K562 (cell line): ENCODE measurements around the gene NAT8.
"Not testable (repeated sequence)": the region's sequence is repeated elsewhere in the genome, so short reads cannot be mapped to it uniquely, and the experiment has no call there.

Experiments used
- ELF1 ChIP-seq: fragments of 200-800 bp; sonication (Bioruptor generic); IDR thresholded peaks from 2 replicates; pipeline ENCODE4 v1.6.1; 2016; ENCODE audit warnings: missing genetic modification characterization, missing compliant biosample characterization
- ETV5 ChIP-seq: sonication (generic); formaldehyde crosslinking; IDR thresholded peaks from 2 replicates; pipeline ENCODE4 v1.4.0; 2020; ENCODE audit warnings: low read depth, mild to moderate bottlenecking, missing genetic modification reagents
- HNRNPLL ChIP-seq: fragments of 200-400 bp; formaldehyde crosslinking; IDR thresholded peaks from 2 replicates; pipeline ENCODE4 v1.6.1; 2017; ENCODE audit warnings: low read length, low read depth, mild to moderate bottlenecking; ENCODE audit not compliant: poor library complexity, severe bottlenecking
- NONO ChIP-seq, 2 experiments: fragments of 200-400 bp in 1 of 2; fragments of 450-650 bp in 1 of 2; formaldehyde crosslinking in 1 of 2; IDR thresholded peaks; 2 replicates each; pipeline ENCODE4 v1.6.1; 2017; ENCODE audit warnings: low read depth in 2 of 2, mild to moderate bottlenecking in 2 of 2, moderate library complexity in 2 of 2, low read length in 1 of 2
- POLR2AphosphoS5 ChIP-seq: IDR thresholded peaks from 2 replicates; pipeline ENCODE4 v1.6.1; 2011; ENCODE audit warnings: mild to moderate bottlenecking, low read depth, low read length, moderate library complexity; ENCODE audit not compliant: control insufficient read depth, insufficient read depth
- RBM17 ChIP-seq: fragments of 200-400 bp; formaldehyde crosslinking; IDR thresholded peaks from 2 replicates; pipeline ENCODE4 v1.6.1; 2017; ENCODE audit warnings: low read depth, mild to moderate bottlenecking, low read length, borderline replicate concordance
- TAF1 ChIP-seq: IDR thresholded peaks from 2 replicates; pipeline ENCODE4 v1.6.1; 2011; ENCODE audit warnings: mild to moderate bottlenecking, low read length, moderate library complexity; ENCODE audit not compliant: insufficient read depth, control insufficient read depth, severe bottlenecking; ENCODE audit errors: extremely low read depth
- TEAD4 ChIP-seq, 2 experiments: sonication (generic) in 1 of 2; formaldehyde crosslinking in 1 of 2; IDR thresholded peaks; 2 replicates each; pipeline versions ENCODE4 v1.6.1 to v1.8.0; 2012 to 2022; ENCODE audit warnings: borderline replicate concordance in 1 of 2, inconsistent platforms in 1 of 2, low read length in 1 of 2, mild to moderate bottlenecking in 1 of 2, missing genetic modification reagents in 1 of 2
- ZC3H11A ChIP-seq: IDR thresholded peaks from 2 replicates; pipeline ENCODE4 v1.6.1; 2012; ENCODE audit warnings: low read depth, low read length, improper control_type of control experiment
- ZFP36 ChIP-seq: fragments of 150-350 bp; IDR thresholded peaks from 2 replicates; pipeline ENCODE4 v1.6.1; 2018; ENCODE audit warnings: low read length, low read depth; ENCODE audit not compliant: partially characterized antibody
- ZNF830 ChIP-seq: fragments of 250-450 bp; sonication (Bioruptor Pico); IDR thresholded peaks from 2 replicates; pipeline ENCODE4 v1.5.0; 2021; ENCODE audit warnings: mild to moderate bottlenecking
- TF ChIP-seq, protein P1 (sequence below): sonication (generic); formaldehyde crosslinking; IDR thresholded peaks from 2 replicates; pipeline ENCODE4 v1.8.1; 2023; ENCODE audit warnings: mild to moderate bottlenecking, missing genetic modification reagents, moderate library complexity
- TF ChIP-seq, protein P2 (sequence below), 3 experiments: IDR thresholded peaks in 2 of 3; conservative IDR thresholded peaks in 1 of 3; 2 replicates each; pipeline ENCODE4 v1.5.1; 2011 to 2012; ENCODE audit warnings: low read length in 3 of 3, mild to moderate bottlenecking in 3 of 3, control low read depth in 2 of 3, improper control_type of control experiment in 1 of 3, inconsistent platforms in 1 of 3, low read depth in 1 of 3, mixed read lengths in 1 of 3, moderate library complexity in 1 of 3; ENCODE audit not compliant: insufficient read depth in 2 of 3

DNA sequence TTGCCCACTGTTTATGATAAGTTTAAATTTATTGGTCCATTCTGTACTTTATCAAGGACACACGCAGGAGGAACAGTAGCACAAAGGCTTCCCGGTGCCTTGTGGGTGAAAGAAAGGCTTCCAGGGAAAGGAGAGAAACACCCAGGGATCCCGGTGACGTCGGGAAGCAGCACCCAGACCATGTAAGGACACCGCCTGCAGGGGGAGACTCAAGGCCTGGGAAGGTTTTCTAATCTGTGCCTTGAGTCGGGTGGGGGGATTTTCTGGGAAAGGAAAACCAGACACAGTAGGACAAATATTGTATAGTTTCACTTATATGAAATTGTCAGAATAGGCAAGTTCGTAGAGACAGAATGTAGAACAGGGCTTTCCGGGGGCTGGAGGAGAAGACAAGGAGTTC lies 42.7 kb upstream of the NAT8 start:
- not testable (repeated sequence) for TF ChIP-seq ZC3H11A; RBM17; POLR2AphosphoS5; ZNF830 (CRISPR knock-in tag); HNRNPLL; NONO (IDR thresholded peaks at IDR 0.05; ENCODE audit: low read depth in 2 of 2, low read length in 1 of 2); TAF1; TEAD4 (IDR thresholded peaks at IDR 0.05; ENCODE audit: low read length); TEAD4 (CRISPR knock-in tag; IDR thresholded peaks at IDR 0.05; ENCODE audit: borderline replicate concordance); ELF1 (tag); ETV5 (CRISPR knock-in tag); ZFP36
- TF ChIP-seq, protein P1, sequence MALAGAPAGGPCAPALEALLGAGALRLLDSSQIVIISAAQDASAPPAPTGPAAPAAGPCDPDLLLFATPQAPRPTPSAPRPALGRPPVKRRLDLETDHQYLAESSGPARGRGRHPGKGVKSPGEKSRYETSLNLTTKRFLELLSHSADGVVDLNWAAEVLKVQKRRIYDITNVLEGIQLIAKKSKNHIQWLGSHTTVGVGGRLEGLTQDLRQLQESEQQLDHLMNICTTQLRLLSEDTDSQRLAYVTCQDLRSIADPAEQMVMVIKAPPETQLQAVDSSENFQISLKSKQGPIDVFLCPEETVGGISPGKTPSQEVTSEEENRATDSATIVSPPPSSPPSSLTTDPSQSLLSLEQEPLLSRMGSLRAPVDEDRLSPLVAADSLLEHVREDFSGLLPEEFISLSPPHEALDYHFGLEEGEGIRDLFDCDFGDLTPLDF (CRISPR knock-in tag) = not testable (repeated sequence)
- TF ChIP-seq, protein P2, sequence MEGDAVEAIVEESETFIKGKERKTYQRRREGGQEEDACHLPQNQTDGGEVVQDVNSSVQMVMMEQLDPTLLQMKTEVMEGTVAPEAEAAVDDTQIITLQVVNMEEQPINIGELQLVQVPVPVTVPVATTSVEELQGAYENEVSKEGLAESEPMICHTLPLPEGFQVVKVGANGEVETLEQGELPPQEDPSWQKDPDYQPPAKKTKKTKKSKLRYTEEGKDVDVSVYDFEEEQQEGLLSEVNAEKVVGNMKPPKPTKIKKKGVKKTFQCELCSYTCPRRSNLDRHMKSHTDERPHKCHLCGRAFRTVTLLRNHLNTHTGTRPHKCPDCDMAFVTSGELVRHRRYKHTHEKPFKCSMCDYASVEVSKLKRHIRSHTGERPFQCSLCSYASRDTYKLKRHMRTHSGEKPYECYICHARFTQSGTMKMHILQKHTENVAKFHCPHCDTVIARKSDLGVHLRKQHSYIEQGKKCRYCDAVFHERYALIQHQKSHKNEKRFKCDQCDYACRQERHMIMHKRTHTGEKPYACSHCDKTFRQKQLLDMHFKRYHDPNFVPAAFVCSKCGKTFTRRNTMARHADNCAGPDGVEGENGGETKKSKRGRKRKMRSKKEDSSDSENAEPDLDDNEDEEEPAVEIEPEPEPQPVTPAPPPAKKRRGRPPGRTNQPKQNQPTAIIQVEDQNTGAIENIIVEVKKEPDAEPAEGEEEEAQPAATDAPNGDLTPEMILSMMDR (IDR thresholded peaks at IDR 0.05 in 2 of 3, conservative IDR thresholded peaks at IDR 0.05 in 1 of 3; ENCODE audit: insufficient read depth in 2 of 3, low read depth in 1 of 3, low read length in 3 of 3) = peak; percentile 3 to 35 (median 18); a peak in 2 of 6 replicates
